C4-2B (cell line): ENCODE data around the gene C6orf132.

Experiments
- H3K27ac ChIP-seq: fragments of 450-650 bp; 2 replicates; pipeline ENCODE4 v1.5.1; 2017
- CTCF ChIP-seq: fragments of 450-650 bp; conservative IDR thresholded peaks from 2 replicates; pipeline ENCODE4 v1.5.1; 2017; ENCODE audit warnings: mild to moderate bottlenecking
- ZFX ChIP-seq: fragments of 450-650 bp; IDR thresholded peaks from 2 replicates; pipeline ENCODE4 v1.6.1; 2017

C6orf132 gene

GRCh38 chr6:42131531-42131930 lies 10.9 kb downstream of the C6orf132 start:
- TF ChIP-seq CTCF = no peak
- no peak for TF ChIP-seq ZFX
- no peak overlapping the region for H3K27ac ChIP-seq

- H3K27ac ChIP-seq = no peak overlapping the region
- TF ChIP-seq CTCF = no peak
Observed at GRCh38 chr6:42129360-42129676, 13.1 kb downstream of the C6orf132 start.

- no peak overlapping the region for H3K27ac ChIP-seq
- TF ChIP-seq CTCF (no peak), ZFX (no peak)
Observed at GRCh38 chr6:42128460-42129359, 13.7 kb downstream of the C6orf132 start.

- TF ChIP-seq ZFX (no peak), CTCF (no peak)
- no peak overlapping the region for H3K27ac ChIP-seq
Observed at GRCh38 chr6:42125663-42126062, 16.8 kb downstream of the C6orf132 start.

- H3K27ac ChIP-seq = no peak overlapping the region
- TF ChIP-seq CTCF = no peak
- TF ChIP-seq ZFX = no peak
Observed at GRCh38 chr6:42125231-42125630, 17.2 kb downstream of the C6orf132 start.

- no peak for TF ChIP-seq ZFX
- no peak for TF ChIP-seq CTCF
- H3K27ac ChIP-seq = no peak overlapping the region
Observed at GRCh38 chr6:42124223-42124836, 18.1 kb downstream of the C6orf132 start.

- TF ChIP-seq ZFX (no peak), CTCF (no peak)
- H3K27ac ChIP-seq = no peak overlapping the region
Observed at GRCh38 chr6:42123379-42124103, 18.9 kb downstream of the C6orf132 start.
